Central memory CD8-positive, alpha-beta T cell (primary cell): ENCODE measurements around the gene TSSK3.
A peak's percentile ranks its signal among the peaks of the same experiment; 100 is the strongest.

Source experiments
- ATAC-seq: fragments of 150-1000 bp; cut with Tn5 transposase; replicated peaks from 2 replicates; pipeline ENCODE4 v1.10.0; 2022; ENCODE audit warnings: mild to moderate bottlenecking, moderate FRiP score, moderate number of reproducible peaks; ENCODE audit not compliant: poor library complexity, severe bottlenecking; ENCODE audit errors: extremely low read depth
- DNase-seq, 2 donors: peaks; one replicate each; pipeline ENCODE4 v3.0.0; 2021; ENCODE audit warnings: low spot score in 2 of 2
- H3K27ac Mint-ChIP-seq: one replicate; pipeline ENCODE4 v1.8.0; 2022; ENCODE audit warnings: low read depth, mild to moderate bottlenecking, moderate library complexity, mixed read lengths
- H3K27me3 Mint-ChIP-seq: one replicate; pipeline ENCODE4 v1.8.0; 2022; ENCODE audit warnings: mixed read lengths
- H3K36me3 Mint-ChIP-seq: one replicate; pipeline ENCODE4 v1.8.0; 2022; ENCODE audit warnings: mild to moderate bottlenecking, moderate library complexity, mixed read lengths; ENCODE audit not compliant: insufficient read depth
- H3K4me1 Mint-ChIP-seq: one replicate; pipeline ENCODE4 v1.8.0; 2022; ENCODE audit warnings: mixed read lengths
- H3K4me3 Mint-ChIP-seq: one replicate; pipeline ENCODE4 v1.8.0; 2022; ENCODE audit warnings: mild to moderate bottlenecking, moderate library complexity, mixed read lengths
- H3K9me3 Mint-ChIP-seq: one replicate; pipeline ENCODE4 v1.8.0; 2022; ENCODE audit warnings: mixed read lengths

TSSK3 gene

DNA sequence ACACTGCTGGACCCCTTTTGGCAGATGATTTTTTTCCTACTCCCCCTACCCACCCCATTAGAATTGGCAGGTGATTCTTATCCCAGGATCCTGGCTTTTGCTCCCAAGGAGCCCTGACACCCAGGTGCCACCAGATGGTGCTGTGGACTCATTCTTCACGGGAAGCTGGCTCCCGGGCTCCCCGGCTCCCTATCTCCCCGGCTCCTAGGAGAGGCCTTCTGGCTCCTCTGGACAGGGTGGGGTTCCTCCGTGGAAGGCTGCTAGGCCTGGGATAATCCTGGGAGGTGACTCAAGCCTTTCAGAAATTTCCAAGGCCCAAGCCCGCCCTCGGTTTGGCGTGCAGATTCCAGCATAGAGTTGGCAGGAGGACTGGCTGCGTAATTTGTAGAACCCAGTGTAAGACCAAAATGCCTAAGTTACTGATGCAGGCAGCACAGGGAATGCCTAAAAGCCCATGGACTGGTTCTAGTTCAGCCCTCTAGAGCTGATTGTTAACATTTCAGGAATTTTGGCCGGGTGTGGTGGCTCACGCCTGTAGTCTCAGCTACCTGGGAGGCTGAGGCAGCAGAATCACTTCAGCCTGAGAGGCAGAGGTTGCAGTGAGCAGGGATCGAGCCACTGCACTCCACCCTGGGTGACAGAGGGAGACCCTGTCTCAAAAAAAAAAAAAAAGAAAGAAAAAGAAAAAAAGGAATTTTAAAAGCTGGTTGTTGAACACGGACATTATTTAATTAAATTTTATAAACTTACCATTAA lies 38.7 kb downstream of the TSSK3 start:
- Mint-ChIP-seq H3K4me3 (no peak overlapping the region), H3K9me3 (no peaks in the 10 kb centered on the region), H3K4me1 (peaks cover 5% of the 10 kb centered on the region), H3K36me3 (peaks cover 3% of the 10 kb centered on the region), H3K27ac (no peak overlapping the region), H3K27me3 (no peaks in the 10 kb centered on the region)
- DNase-seq: peak in 1 of 2 donors; percentile 33
- no peak for ATAC-seq

DNA sequence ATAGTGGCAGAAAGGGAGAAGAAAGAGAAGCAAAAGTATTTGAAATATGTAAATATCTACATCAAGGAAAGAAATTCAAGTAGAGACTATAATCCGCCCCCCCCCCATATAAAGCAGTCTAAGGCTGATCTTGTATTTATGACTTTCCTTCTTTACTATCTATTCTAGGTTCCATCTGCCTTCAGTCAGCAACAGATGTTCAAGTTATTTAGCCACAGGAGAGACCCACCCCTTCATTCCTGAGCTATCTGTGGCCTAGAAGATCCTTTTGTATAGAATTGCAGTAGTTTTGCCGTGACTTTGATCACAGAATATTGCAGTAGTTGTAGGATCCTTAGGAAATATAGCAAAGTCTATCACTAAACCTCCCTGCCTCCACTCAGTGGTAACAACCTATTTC lies 42.6 kb downstream of the TSSK3 start:
- Mint-ChIP-seq H3K4me1 (peaks cover 5% of the 10 kb centered on the region), H3K27me3 (no peaks in the 10 kb centered on the region), H3K9me3 (no peaks in the 10 kb centered on the region), H3K27ac (no peak overlapping the region), H3K36me3 (no peaks in the 10 kb centered on the region), H3K4me3 (no peak overlapping the region)
- DNase-seq (no peak), ATAC-seq (no peak)

DNA sequence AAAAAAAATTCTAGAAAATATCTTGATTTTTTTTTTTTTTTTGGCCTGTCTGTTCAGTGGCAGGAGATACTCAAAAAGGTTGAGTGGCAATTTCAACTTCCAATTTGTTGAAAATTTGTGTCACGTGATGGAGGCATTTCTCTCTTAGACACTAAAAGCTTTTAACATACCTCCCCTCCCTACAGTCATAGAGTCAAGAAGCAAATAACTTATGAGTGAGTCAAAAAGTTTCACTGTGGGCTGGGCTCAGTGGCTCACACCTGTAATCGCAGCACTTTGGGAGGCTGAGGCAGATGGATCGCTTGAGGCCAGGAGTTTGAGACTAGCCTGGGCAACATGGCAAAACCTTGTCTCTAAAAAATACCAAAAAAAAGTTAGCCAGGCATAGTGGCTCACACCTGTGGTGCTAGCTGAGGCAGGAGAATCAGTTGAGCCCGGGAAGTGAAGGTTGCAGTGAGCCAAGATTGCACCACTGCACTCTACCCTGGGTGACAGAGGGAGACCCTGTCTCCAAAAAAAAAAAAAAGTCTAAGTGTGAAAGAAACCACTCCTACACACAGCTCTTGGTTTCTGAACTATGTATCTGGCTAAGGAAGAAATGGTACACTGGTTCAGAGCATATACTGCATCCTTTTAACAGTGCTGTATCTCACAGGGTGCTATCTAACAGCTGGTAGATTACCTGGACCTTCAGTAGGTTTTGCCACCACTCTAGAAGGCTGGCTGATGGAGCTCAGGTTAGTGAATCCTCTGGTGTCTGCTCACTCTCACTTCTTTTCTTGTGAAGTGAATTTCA lies 43.5 kb downstream of the TSSK3 start:
- Mint-ChIP-seq H3K4me1 (peaks cover 1% of the 10 kb centered on the region), H3K36me3 (no peaks in the 10 kb centered on the region), H3K27ac (no peak overlapping the region), H3K4me3 (no peak overlapping the region), H3K27me3 (no peaks in the 10 kb centered on the region), H3K9me3 (no peaks in the 10 kb centered on the region)
- ATAC-seq: no peak
- no peak for DNase-seq

DNA sequence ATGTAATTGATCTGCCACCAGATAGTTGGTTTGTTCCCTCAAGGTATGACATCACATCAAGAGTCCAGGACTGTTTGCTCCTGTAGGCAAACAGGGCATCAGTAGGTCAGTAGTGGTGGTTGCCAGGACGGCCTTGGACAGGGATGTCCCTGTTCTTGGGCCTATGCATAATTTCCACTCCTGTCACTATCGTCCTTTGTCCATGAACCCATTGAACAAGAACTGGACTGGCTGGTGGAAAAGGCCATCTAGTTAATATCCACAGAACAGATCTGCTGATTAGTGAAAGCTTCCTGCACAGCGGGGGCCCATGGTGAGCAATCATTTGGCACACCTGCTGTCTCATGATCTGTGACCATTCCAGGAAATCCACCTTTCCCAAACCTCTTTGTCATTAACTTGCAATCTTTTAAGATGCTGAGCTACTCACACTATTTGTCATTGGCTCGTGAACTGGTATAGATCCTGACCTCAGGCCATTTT lies 44.3 kb downstream of the TSSK3 start:
- H3K27ac Mint-ChIP-seq: no peak overlapping the region
- ATAC-seq (no peak), DNase-seq (no peak)
- H3K4me1 Mint-ChIP-seq: no peaks in the 10 kb centered on the region
- no peak overlapping the region for H3K4me3 Mint-ChIP-seq
- H3K36me3 Mint-ChIP-seq: no peaks in the 10 kb centered on the region
- H3K27me3 Mint-ChIP-seq: no peaks in the 10 kb centered on the region
- H3K9me3 Mint-ChIP-seq: no peaks in the 10 kb centered on the region

DNA sequence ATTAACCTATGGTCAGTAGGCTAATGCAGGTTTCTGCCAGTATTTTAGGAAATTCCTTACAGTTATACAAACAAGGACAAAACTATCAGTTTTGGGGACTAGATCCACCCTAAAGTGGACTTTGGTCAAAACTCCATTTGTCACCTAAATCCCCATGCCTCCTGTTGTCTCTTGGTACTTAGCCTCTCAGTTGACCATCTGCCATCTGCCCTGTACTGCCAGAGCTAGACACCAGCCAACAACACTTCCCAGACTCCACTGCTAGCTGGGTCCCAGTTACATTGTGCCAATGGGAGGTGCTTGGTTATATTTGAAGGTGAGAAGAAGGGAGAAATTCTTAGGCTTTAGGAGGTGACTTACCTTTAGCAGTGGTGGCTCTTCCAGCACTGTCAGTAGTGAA lies 48.9 kb downstream of the TSSK3 start:
- DNase-seq: no peak
- Mint-ChIP-seq H3K36me3 (no peaks in the 10 kb centered on the region), H3K27ac (no peak overlapping the region), H3K9me3 (no peaks in the 10 kb centered on the region), H3K4me1 (peaks cover 6% of the 10 kb centered on the region), H3K4me3 (no peak overlapping the region), H3K27me3 (peaks cover 10% of the 10 kb centered on the region)
- no peak for ATAC-seq

DNA sequence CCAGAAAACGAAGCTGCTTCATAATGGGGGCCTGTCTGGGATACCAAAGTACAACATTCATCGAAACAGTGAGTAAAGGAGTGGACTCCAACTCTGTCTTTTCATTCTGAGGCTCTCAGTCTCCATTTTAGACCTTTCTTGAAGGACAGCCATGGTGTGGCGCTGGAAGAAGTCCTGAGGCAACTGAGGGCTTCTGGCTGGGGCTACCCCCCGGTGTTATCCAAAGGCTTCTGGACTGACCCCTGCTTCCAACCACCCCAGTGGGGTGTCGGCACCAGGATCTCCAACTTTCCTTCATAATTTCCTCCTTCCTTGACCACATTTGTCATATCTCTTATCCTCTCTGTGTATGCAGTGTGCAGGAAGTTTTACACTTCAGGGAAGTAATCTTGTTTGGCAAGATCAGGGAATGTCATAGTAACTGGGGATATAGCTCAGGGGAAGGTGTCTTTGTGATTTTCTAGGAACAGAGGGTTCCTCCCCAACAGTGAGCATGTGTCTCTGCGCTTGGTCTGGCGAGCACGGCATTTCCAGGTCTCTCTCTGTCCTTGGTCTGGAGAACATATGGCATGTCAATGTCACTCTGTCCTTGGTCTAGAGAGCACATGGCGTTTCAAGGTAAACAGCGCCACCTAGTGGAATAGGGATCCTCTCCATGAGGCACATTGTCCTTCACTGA lies 51.3 kb downstream of the TSSK3 start:
- DNase-seq (peak; percentile 56 to 58), ATAC-seq (peak; percentile 76)
- H3K36me3 Mint-ChIP-seq: no peaks in the 10 kb centered on the region
- peaks cover 6% of the 10 kb centered on the region for H3K4me1 Mint-ChIP-seq
- peaks cover 21% of the 10 kb centered on the region for H3K27me3 Mint-ChIP-seq
- H3K9me3 Mint-ChIP-seq: no peaks in the 10 kb centered on the region
- peak overlapping the region; percentile 19 for H3K27ac Mint-ChIP-seq
- no peak overlapping the region for H3K4me3 Mint-ChIP-seq
